ENCODE results near the gene CTXND1. TPM values are rescaled to one million over a fixed set of nuclear protein-coding genes. Genes with fewer than 3 reads are reported as not detected.

Gene CTXND1
- total and polyA plus RNA-seq, 2 of the 8 experiments (the other 6 are each of a cell fraction or from before 2014, with no cell fraction given): 0.03 TPM; not detected in 1

DNA sequence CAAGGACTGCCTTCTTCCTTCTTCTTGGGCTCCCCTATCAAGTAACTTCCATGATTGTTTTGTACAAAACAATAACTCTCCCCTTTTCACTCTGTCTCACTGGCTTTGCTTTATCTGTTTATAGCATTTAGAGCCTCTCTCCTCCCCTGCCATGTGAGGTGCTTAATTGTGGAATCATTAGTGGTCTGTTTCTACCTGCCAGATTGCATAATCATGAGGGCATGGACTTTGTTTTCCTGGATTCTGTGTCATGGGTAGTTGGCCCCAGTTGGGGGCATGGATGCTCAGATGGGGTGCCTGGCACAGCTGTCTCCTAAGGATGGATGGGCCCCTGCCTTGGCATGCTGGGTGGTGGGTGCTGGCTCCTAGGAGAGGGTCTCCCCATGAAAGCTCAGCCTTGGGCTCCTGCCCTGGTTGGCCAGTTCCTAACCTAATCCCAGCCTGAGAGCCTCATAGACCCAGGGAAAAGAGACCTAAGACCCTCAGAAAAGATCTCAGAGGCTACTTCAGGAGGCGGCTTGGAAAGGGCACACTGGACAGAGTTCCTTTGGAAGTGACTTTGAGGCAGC, 8.0 kb upstream of the CTXND1 start (continued):
- TF ChIP-seq USF2 (IDR thresholded peaks at IDR 0.05; ENCODE audit: low read length): no peak
- no peak for TF ChIP-seq JUND (IDR thresholded peaks at IDR 0.05; ENCODE audit: low read length)
- TF ChIP-seq SUZ12 (IDR thresholded peaks at IDR 0.05; ENCODE audit: low read length): no peak
- TF ChIP-seq PHF8 (conservative IDR thresholded peaks at IDR 0.05; ENCODE audit: low read depth, low read length): no peak

All from H1 (cell line).